ENCODE results near the gene KIF21A.

DNA sequence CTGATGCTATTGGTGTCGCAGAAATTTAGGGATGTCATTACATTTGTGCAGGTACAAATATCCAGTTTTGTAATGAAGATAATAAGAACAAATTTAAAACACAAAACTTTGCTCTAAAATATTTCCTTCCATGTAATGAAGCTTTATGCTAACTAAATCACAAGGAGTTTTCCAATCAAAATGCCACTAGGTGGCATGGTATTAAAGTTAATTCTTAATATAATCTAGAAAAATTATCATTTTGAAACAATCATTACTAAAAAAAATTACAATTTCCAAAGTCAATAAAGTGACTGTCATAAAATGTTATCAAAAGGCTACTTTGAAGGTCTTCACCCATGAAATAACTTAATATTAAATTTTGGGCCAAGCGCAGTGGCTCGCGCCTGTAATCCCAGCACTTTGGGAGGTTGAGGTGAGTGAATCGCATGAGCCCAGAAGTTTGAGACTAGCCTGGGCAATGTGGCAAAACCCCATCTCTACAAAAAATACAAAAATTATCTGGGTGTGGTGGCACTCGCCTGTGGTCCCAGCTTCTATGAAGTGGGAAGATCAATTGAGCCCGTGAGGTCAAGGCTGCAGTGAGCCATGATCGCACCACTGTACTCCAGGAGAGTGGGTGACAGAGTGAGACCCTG, 77.4 kb downstream of the KIF21A start:
- TF ChIP-seq, protein P1, sequence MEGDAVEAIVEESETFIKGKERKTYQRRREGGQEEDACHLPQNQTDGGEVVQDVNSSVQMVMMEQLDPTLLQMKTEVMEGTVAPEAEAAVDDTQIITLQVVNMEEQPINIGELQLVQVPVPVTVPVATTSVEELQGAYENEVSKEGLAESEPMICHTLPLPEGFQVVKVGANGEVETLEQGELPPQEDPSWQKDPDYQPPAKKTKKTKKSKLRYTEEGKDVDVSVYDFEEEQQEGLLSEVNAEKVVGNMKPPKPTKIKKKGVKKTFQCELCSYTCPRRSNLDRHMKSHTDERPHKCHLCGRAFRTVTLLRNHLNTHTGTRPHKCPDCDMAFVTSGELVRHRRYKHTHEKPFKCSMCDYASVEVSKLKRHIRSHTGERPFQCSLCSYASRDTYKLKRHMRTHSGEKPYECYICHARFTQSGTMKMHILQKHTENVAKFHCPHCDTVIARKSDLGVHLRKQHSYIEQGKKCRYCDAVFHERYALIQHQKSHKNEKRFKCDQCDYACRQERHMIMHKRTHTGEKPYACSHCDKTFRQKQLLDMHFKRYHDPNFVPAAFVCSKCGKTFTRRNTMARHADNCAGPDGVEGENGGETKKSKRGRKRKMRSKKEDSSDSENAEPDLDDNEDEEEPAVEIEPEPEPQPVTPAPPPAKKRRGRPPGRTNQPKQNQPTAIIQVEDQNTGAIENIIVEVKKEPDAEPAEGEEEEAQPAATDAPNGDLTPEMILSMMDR (IDR thresholded peaks at IDR 0.05) = peak; percentile 27
- no peak for TF ChIP-seq ZFX (IDR thresholded peaks at IDR 0.05; ENCODE audit: borderline replicate concordance)

Measured in 22Rv1 (cell line).